ENCODE data around the gene LHFPL2.

The LHFPL2 gene

GRCh38 chr5:78521455-78521854 lies 127.1 kb downstream of the LHFPL2 start:
- TF ChIP-seq CTCF (IDR thresholded peaks at IDR 0.05; ENCODE audit: low read depth, low read length) = no peak
- no peak overlapping the region for H3K4me3 ChIP-seq (ENCODE audit: low read depth, low read length)

GRCh38 chr5:78519198-78519941 lies 129.2 kb downstream of the LHFPL2 start:
- H3K4me3 ChIP-seq (ENCODE audit: low read depth, low read length) = no peak overlapping the region
- TF ChIP-seq CTCF (IDR thresholded peaks at IDR 0.05; ENCODE audit: low read depth, low read length) = no peak

- TF ChIP-seq CTCF (IDR thresholded peaks at IDR 0.05; ENCODE audit: low read depth, low read length) = no peak
- H3K4me3 ChIP-seq (ENCODE audit: low read depth, low read length) = no peak overlapping the region
Measured at GRCh38 chr5:78518365-78519197, 130.0 kb downstream of the LHFPL2 start.

GRCh38 chr5:78515670-78516069 lies 132.9 kb downstream of the LHFPL2 start:
- TF ChIP-seq CTCF (IDR thresholded peaks at IDR 0.05; ENCODE audit: low read depth, low read length) = no peak
- no peak overlapping the region for H3K4me3 ChIP-seq (ENCODE audit: low read depth, low read length)

- H3K4me3 ChIP-seq (ENCODE audit: low read depth, low read length) = no peak overlapping the region
- TF ChIP-seq CTCF (IDR thresholded peaks at IDR 0.05; ENCODE audit: low read depth, low read length) = no peak
Measured at GRCh38 chr5:78514427-78515330, 133.9 kb downstream of the LHFPL2 start.

GRCh38 chr5:78513441-78513840 lies 135.1 kb downstream of the LHFPL2 start:
- TF ChIP-seq CTCF (IDR thresholded peaks at IDR 0.05; ENCODE audit: low read depth, low read length) = no peak
- no peak overlapping the region for H3K4me3 ChIP-seq (ENCODE audit: low read depth, low read length)

Data from WI38 (cell line).